Erythroblast (primary cell): ENCODE measurements around the gene CELF2.

ENCODE experiments used
- GATA1 ChIP-seq: IDR thresholded peaks from 2 replicates; pipeline ENCODE4 v1.6.1; 2011; ENCODE audit warnings: low read depth, mild to moderate bottlenecking, control low read depth, low read length, moderate library complexity
- POLR2A ChIP-seq: IDR thresholded peaks from 2 replicates; pipeline ENCODE4 v1.6.1; 2011; ENCODE audit warnings: mild to moderate bottlenecking, low read length

GRCh38 chr10:11176746-11177145 is 159.1 kb downstream of the CELF2 start:
- TF ChIP-seq POLR2A (no peak), GATA1 (no peak)
